GM19468 (cell line): ENCODE measurements around the gene DDX17.
"Not testable (repeated sequence)": the region's sequence is repeated elsewhere in the genome, so short reads cannot be mapped to it uniquely, and the experiment has no call there.

Source experiments
- ATAC-seq: cut with Tn5 transposase; IDR thresholded peaks from one replicate; pipeline ENCODE4 v1.9.1; 2021; ENCODE audit warnings: mild to moderate bottlenecking, moderate library complexity, moderate number of reproducible peaks; ENCODE audit not compliant: unreplicated experiment; ENCODE audit errors: extremely low read depth

Gene DDX17

GRCh38 chr22:38494498-38494897 lies 11.6 kb downstream of the DDX17 start:
- ATAC-seq, result no peak

DNA sequence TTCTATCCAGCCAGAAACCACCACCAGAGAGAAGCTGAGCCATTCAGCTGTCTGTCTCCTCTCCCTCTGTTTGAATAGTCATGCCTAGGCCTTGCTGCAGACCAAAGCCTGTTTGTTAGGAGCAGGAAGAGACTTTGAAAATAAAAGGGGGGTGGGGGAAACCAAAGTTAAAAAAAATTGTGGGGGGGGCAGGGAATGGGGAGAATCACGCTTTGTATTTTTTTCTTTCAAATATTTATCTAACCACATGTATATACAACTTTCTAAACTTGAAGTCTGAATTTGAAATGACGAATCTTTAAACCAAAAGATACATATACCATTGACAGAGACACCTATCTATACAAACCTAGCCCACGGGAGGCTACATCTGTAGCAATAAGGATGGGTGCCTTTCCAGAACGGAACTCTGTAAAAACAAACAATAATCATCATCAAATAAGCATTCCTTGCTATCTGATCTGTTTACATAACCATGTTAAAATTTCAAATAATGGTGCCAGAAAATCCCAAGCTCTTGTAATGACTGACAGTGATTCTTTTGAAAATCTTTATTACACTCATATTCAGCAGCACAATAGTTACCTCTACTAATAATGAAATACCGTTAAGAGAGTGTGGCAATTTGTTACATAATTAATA lies 14.3 kb downstream of the DDX17 start:
- no peak for ATAC-seq

DNA sequence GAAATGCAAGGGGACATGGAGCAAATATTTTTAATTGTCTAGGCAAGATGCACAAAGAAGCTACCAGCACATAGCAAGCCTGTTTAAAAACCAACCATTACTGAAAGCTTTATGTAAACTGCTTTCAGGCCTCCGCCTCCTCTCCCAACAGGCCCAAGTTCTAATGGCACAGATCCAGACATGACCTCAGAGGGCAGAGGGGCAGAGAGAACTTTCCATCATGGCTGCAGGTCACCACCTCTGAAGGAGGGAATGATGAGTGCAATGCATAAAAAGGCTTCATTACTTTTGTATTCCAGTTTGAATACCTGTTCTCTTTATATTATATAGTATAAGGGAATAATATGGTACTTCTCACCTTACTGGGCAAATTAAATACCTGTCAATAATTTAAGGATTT lies 15.2 kb downstream of the DDX17 start:
- no peak for ATAC-seq

GRCh38 chr22:38490475-38490874 lies 15.6 kb downstream of the DDX17 start:
- no peak for ATAC-seq

- ATAC-seq, result no peak
Observed at GRCh38 chr22:38489561-38490145, 16.5 kb downstream of the DDX17 start.

DNA sequence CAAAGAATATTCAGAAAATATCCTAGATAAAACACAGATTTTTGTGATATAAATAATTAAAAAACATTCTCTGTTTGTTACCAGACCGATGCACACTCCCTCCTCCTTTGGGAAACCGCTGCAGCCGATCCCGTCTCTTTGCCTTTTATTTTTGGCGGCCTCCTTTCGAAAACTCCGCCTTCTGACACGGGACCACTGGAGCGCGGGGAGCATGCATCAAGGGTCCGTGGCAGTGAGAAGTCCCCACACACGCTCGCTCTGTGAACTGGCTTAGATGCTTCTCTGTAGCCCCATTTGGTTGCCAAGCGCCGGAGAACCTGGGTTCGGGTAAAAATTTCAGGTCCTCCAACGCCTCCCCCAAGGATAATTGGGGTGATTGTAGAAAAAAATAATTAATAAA lies 17.0 kb downstream of the DDX17 start:
- ATAC-seq, result no peak

DNA sequence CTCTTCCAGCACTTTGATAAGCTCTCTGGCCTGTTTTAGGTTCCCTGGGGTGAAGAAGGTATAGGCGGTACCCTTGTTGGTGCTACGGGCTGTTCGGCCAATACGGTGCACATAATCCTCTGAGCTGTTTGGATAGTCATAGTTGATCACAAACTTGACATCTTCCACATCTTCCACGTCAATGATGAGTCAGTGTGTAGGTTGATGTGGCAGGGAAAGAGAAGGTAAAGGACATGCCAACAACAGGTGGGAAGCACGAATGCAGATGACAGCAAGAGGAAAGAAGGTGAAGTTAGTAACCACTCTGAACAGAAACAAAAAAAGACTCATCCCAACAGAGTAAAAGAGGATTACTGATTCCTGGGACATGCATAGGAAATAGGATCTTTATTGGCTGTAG lies 18.2 kb downstream of the DDX17 start:
- ATAC-seq, result no peak

GRCh38 chr22:38485783-38486182 lies 20.3 kb downstream of the DDX17 start:
- no peak for ATAC-seq

GRCh38 chr22:38484244-38484643 lies 21.9 kb downstream of the DDX17 start:
- no peak for ATAC-seq

GRCh38 chr22:38482662-38483308 lies 23.3 kb downstream of the DDX17 start:
- ATAC-seq, result no peak

DNA sequence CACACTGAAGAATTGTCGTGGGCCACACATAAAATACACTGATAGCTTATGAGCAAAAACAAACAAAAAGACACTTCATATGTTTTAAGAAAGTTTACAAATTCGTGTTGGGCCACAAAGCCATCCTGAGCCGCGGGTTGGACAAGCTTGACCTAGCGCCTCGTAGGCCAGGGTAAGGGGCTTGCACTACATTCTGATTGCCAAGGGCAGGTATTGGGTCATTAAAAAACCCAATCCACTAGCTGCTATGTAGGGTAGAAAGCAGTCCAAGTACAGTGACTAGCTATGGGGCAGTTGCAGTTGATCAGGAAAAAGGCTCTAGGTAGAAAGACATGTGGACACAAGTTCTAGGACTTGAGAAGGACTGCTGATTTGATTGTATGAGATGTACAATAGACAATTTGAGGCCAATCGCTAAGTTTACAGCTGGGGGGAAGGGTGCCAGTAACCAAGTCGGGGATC lies 24.2 kb downstream of the DDX17 start:
- ATAC-seq, result no peak

DNA sequence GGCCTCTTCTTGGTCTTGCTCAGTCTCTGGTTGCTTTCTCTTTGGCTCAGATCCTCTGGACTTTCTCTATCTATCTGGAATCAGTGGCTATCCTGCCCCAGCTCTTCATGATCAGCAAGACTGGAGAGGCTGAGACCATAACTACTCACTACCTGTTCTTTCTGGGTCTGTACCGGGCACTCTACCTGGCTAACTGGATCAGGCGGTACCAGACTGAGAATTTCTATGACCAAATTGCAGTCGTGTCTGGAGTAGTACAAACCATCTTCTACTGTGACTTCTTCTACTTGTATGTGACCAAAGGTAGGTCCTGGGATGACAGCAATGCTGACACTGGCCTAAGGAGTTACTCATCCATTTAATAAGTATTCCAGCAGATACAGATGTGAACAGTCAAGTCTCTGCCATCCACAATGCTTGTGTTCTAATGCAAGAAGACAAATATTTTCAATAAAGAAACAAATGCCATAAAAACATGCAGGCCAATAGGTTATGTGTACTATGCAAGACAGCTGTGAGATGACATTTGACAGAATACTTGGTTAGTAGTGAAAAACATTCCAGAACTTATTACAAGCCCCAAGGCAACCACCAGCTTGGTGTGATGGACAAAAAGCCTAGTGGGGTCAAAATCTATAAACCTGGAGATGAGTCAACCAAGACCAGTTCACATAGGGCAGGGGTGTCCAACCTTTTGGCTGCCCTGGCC lies 24.8 kb downstream of the DDX17 start:
- ATAC-seq, result no peak

DNA sequence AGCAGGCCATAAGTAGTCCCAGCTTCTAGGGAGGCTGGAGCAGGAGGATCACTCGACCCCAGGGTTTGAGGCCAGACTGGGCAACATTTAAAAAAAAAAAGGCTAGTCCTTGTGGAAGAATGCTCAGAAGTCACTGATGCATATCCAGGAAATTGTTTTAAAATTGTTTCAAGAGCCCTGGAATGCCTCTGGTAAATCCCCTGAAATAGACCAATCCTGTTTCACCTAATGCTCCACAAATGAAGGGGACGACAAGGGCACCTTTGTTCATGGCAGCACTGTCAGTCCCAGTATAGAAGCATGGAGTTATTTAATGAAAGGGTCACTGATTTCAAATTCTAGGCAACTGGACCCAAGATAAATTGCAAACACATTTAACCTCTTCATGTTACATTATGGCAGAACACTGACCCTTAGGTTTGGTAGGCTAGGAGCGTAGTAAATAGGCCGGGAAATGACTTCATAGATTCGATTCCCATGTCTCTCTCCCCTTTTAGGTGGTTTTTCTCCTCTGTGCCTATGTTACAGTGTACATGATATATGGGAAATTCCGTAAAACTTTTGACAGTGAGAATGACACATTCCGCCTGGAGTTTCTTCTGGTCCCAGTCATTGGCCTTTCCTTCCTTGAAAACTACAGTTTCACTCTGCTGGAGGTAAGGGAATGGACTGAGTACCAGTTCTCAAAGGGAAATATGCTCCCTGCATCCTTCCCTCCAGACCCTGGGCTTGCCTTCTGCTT lies 26.8 kb downstream of the DDX17 start:
- no peak for ATAC-seq

- ATAC-seq, result no peak
Observed at GRCh38 chr22:38477585-38477984, 28.5 kb downstream of the DDX17 start.

GRCh38 chr22:38474003-38474607 lies 32.0 kb downstream of the DDX17 start:
- no peak for ATAC-seq

- no peak for ATAC-seq
Observed at GRCh38 chr22:38471237-38471636, 34.9 kb downstream of the DDX17 start.

- ATAC-seq, result not testable (repeated sequence)
Observed at GRCh38 chr22:38470179-38470578, 35.9 kb downstream of the DDX17 start.

DNA sequence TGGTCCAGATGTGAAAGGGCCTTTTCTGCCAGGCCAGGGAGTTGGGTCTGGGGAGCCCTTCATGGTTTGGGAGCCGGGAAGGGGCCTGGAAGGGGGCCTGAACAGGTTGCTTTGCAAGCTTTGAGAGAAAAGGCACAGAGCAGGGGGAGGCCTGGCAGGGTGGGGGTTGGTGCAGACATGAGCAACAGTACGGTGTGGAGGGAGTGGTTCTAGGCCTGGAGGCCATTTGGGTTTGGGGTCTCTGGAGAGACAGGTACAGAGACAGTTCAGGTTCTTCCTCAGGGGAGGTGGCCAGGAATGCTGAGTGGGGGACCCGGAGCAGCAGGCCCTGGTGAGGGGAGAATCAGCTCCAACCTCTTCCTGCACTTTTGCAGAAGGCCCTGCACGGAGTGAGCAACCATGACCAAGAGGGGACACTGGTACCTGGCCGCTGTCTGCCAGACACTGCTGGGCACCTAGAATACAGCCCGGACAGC lies 36.8 kb downstream of the DDX17 start:
- ATAC-seq, result no peak

DNA sequence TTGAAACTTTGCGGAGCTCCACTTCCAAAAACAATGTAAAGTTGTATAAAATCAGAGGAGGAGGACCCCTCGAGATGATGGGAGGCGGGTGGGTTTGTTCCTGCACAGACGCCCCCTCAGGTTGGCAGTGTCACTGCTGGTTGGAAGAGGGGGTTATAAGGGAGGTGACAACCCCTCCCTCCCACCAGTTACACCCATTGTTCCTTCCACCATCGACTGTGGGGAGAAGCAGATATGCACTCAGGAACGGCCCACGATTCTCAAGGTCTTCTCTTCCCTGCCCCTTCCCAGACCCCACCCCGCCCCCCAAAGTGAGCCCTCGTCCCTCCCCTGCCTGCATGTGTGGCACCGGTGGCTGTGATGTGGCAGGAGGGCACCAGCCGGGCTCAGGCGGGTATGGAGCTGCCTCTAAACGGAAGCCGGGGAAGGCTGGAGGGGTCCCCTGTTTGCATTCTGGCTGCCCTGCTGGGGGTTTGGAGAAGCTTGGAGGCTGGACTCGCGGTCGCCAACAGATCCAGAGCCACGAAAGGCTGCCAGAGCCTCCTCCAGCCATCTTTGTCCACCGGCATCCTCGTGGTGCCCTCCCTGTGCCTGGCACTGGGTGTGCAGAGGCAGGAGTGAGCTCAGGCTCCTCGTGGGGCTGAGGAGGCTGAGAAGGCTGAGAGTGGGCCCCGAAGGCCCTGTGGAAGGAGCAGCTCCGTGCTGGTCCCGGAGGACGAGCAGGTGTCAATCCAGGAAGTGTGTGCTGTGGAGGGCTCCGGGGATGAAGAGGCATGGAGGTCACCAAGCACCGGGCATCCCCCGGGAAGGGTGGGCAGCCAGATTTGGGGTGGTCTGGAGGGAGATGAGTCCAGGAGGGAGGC lies 37.4 kb downstream of the DDX17 start:
- ATAC-seq, result no peak
